Measurements from ENCODE around the gene EEF1AKMT2. TPM values are rescaled to one million over a fixed set of nuclear protein-coding genes. Genes with fewer than 3 reads are reported as not detected.

EEF1AKMT2 gene
- total RNA-seq, 2 donors from 2014 or later: 15.6 to 18.0 TPM

- intact Hi-C loops (cut with DNase I, micrococcal nuclease): loop anchor here (5.0 to 10.0 kb wide), 3 partner anchors 107 to 209 kb away; no protein-coding TSS in a partner anchor
- ATAC-seq (peak; percentile 39), DNase-seq (peak; percentile 85 to 94)
Observed at GRCh38 chr10:124741281-124741921, 50.3 kb downstream of the EEF1AKMT2 start.

- DNase-seq (peak in 1 of 2 donors; percentile 68), ATAC-seq (no peak)
- intact Hi-C loops (cut with DNase I, micrococcal nuclease): loop anchor here (5.0 to 10.0 kb wide), 3 partner anchors 106 to 208 kb away; no protein-coding TSS in a partner anchor
Observed at GRCh38 chr10:124740369-124741280, 51.1 kb downstream of the EEF1AKMT2 start.

- intact Hi-C loops (cut with DNase I, micrococcal nuclease): loop anchor here (5.0 to 10.0 kb wide), 3 partner anchors 105 to 208 kb away; no protein-coding TSS in a partner anchor
- DNase-seq: no peak
- ATAC-seq: no peak
Observed at GRCh38 chr10:124739986-124740368, 51.7 kb downstream of the EEF1AKMT2 start.

- intact Hi-C loops (cut with DNase I, micrococcal nuclease): no loop called here
- ATAC-seq: no peak
- DNase-seq: peak in 1 of 2 donors; percentile 14
Observed at GRCh38 chr10:124739119-124739921, 52.4 kb downstream of the EEF1AKMT2 start.

- DNase-seq (peak in 1 of 2 donors; percentile 43), ATAC-seq (no peak)
- intact Hi-C loops (cut with DNase I, micrococcal nuclease): no loop called here
Observed at GRCh38 chr10:124738441-124738840, 53.2 kb downstream of the EEF1AKMT2 start.

GRCh38 chr10:124737708-124738107, 54.0 kb downstream of the EEF1AKMT2 start:
- intact Hi-C loops (cut with DNase I, micrococcal nuclease): no loop called here
- no peak for DNase-seq
- no peak for ATAC-seq

GRCh38 chr10:124737221-124737620, 54.5 kb downstream of the EEF1AKMT2 start:
- no peak for DNase-seq
- ATAC-seq: peak; percentile 12
- intact Hi-C loops (cut with DNase I, micrococcal nuclease): no loop called here

GRCh38 chr10:124736491-124737136, 55.1 kb downstream of the EEF1AKMT2 start:
- DNase-seq: peak; percentile 85 to 90
- intact Hi-C loops (cut with DNase I, micrococcal nuclease): no loop called here

GRCh38 chr10:124735491-124736286, 56.0 kb downstream of the EEF1AKMT2 start:
- DNase-seq (peak in 1 of 2 donors; percentile 12), ATAC-seq (no peak)
- intact Hi-C loops (cut with DNase I, micrococcal nuclease): no loop called here

More at GRCh38 chr10:124736491-124737136, 55.1 kb downstream of the EEF1AKMT2 start:
- peak; percentile 84 for ATAC-seq

GRCh38 chr10:124734311-124735166, 57.1 kb downstream of the EEF1AKMT2 start:
- intact Hi-C loops (cut with DNase I, micrococcal nuclease): no loop called here
- no peak for DNase-seq
- ATAC-seq: no peak

GRCh38 chr10:124733571-124734245, 58.0 kb downstream of the EEF1AKMT2 start:
- ATAC-seq: no peak
- intact Hi-C loops (cut with DNase I, micrococcal nuclease): no loop called here
- peak in 1 of 2 donors; percentile 15 for DNase-seq

- intact Hi-C loops (cut with DNase I, micrococcal nuclease): no loop called here
- DNase-seq: peak in 1 of 2 donors; percentile 53
- ATAC-seq: no peak
Observed at GRCh38 chr10:124732931-124733570, 58.6 kb downstream of the EEF1AKMT2 start.

GRCh38 chr10:124731551-124731950, 60.1 kb downstream of the EEF1AKMT2 start:
- DNase-seq (no peak), ATAC-seq (no peak)
- intact Hi-C loops (cut with DNase I, micrococcal nuclease): no loop called here

- no peak for ATAC-seq
- intact Hi-C loops (cut with DNase I, micrococcal nuclease): no loop called here
- DNase-seq: no peak
Observed at GRCh38 chr10:124730790-124731189, 60.9 kb downstream of the EEF1AKMT2 start.

GRCh38 chr10:124728830-124729661, 62.6 kb downstream of the EEF1AKMT2 start:
- ATAC-seq (peak; percentile 54), DNase-seq (peak; percentile 24 to 33)
- intact Hi-C loops (cut with DNase I, micrococcal nuclease): no loop called here

Measured in left colon (tissue), 2 donors.